SJCRH30 (cell line): ENCODE data around the gene CEBPB. TPM values are rescaled to one million over a fixed set of nuclear protein-coding genes. Genes with fewer than 3 reads are reported as not detected.
"Not testable (repeated sequence)": the region's sequence is repeated elsewhere in the genome, so short reads cannot be mapped to it uniquely, and the experiment has no call there.

Experiments
- DNase-seq, 2 experiments: peaks; one replicate each; pipeline ENCODE4 v3.0.0-alpha.2; 2015 to 2020
- H3K27ac ChIP-seq: fragments of 250-450 bp; sonication (Bioruptor Pico); 2 replicates; pipeline ENCODE4 v1.5.1; 2020; ENCODE audit warnings: mild to moderate bottlenecking, moderate library complexity
- H3K27me3 ChIP-seq: fragments of 250-450 bp; sonication (Bioruptor Pico); 2 replicates; pipeline ENCODE4 v1.5.1; 2020; ENCODE audit warnings: mild to moderate bottlenecking, moderate library complexity
- H3K36me3 ChIP-seq: fragments of 250-450 bp; sonication (Bioruptor Pico); 2 replicates; pipeline ENCODE4 v1.5.1; 2020; ENCODE audit warnings: mild to moderate bottlenecking, moderate library complexity
- H3K4me1 ChIP-seq: fragments of 250-450 bp; sonication (Bioruptor Pico); 2 replicates; pipeline ENCODE4 v1.5.1; 2020; ENCODE audit warnings: mild to moderate bottlenecking, moderate library complexity
- H3K4me3 ChIP-seq: fragments of 250-450 bp; sonication (Bioruptor Pico); 2 replicates; pipeline ENCODE4 v1.5.1; 2020; ENCODE audit warnings: mild to moderate bottlenecking, moderate library complexity
- H3K9me3 ChIP-seq: fragments of 250-450 bp; sonication (Bioruptor Pico); replicated peaks from 2 replicates; pipeline ENCODE4 v1.5.1; 2020; ENCODE audit warnings: mild to moderate bottlenecking, moderate library complexity
- total RNA-seq: library from RNA; depleted of rRNA; stranded (reverse); fragments of >200 nt; shearing (Covaris generic); gene quantifications from 2 replicates; pipeline ENCODE4 v1.2.3, GENCODE V29; 2014

CEBPB gene
- total RNA-seq, 1 experiment from 2014 or later, result 9.3 TPM

DNA sequence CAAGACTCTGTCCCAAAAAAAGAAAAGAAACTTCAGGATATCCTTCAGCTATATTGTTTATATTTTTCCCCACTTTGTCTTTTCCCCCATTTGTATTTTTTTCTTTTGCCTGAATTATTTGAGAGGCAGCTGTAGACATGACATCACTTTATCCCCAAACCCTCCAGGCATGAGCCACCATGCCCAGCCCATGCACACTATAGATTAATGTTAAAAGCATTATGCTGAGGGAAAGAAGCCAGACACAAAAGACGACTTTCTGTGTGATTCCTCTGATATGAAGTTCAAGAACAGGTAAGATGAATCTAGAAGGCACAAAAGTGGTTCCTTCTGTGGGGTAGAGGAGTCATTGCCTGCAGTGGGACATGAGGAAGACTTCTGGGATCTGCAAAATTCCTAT lies 16.4 kb downstream of the CEBPB start:
- Histone ChIP-seq H3K4me1 (peaks cover 5% of the 10 kb centered on the region; the same call in 1 of the 2 replicates), H3K27me3 (peaks cover 13% of the 10 kb centered on the region), H3K27ac (no peak overlapping the region), H3K9me3 (peaks cover 13% of the 10 kb centered on the region), H3K4me3 (no peak overlapping the region), H3K36me3 (no peaks in the 10 kb centered on the region)
- DNase-seq, result no peak

DNA sequence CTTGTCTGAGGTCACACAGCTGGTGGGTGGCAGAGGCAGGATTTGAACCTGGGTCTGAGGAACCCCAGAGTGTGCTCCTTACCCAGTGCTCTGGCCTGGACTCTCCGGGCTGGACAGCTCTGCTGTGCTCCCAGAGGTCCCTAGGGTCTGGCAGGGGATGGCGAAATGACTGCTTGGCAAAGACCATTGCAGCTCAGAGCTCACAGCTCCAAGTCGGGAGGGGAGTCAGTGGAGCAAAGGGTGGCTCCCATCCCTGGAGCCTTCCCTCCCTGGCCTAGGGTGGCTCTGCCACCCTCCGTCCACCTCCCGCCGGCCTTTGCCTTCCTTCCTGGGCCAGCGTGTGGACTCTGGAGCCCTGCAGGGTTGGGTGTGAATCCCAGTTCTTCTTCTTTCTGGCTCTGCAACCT lies 17.5 kb downstream of the CEBPB start:
- DNase-seq, result no peak
- Histone ChIP-seq H3K27ac (no peak overlapping the region), H3K9me3 (peaks cover 10% of the 10 kb centered on the region), H3K4me3 (no peak overlapping the region), H3K27me3 (peaks cover 15% of the 10 kb centered on the region), H3K4me1 (no peaks in the 10 kb centered on the region), H3K36me3 (no peaks in the 10 kb centered on the region)

GRCh38 chr20:50208815-50209214 lies 18.2 kb downstream of the CEBPB start:
- not testable (repeated sequence) for H3K4me3 ChIP-seq, DNase-seq, H3K4me1 ChIP-seq, H3K9me3 ChIP-seq, H3K36me3 ChIP-seq, H3K27ac ChIP-seq
- peaks cover 19% of the 10 kb centered on the region for H3K27me3 ChIP-seq

- Histone ChIP-seq H3K27me3 (peaks cover 27% of the 10 kb centered on the region), H3K9me3 (no peaks in the 10 kb centered on the region), H3K4me1 (no peaks in the 10 kb centered on the region), H3K4me3 (no peak overlapping the region), H3K36me3 (no peaks in the 10 kb centered on the region), H3K27ac (no peak overlapping the region)
- DNase-seq, result no peak
Observed at GRCh38 chr20:50210066-50210619, 19.5 kb downstream of the CEBPB start.

- Histone ChIP-seq H3K27ac (no peak overlapping the region), H3K36me3 (no peaks in the 10 kb centered on the region)
- no peak for DNase-seq
Observed at GRCh38 chr20:50211091-50211490, 20.5 kb downstream of the CEBPB start.

DNA sequence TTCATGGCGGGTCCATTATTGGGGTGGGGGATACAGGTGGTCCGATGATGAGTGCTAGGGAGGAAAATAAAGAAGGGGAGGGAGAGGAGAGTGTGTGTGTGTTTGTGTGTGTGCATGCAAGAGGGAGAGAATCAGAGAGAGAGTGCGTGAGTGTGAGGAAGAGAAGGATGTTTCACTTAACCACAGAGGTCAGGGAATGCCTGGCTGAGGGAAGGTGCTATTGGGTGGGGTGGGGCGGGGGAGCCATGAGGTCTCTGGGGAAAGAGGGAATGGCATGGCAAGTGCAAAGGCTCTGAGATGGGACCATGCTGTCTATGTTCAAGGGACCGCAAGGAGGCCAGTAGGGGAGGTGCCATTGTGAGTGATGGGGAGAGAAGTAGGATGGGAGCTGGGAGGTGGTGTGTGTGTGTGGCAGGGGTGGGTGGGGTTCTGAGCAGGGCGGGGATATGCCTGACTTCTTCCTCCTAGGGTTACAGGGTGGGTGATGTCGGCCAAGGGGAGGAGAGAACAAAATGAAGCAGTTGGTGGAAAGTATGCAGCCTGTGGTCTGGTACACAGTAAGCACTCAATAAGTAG lies 23.0 kb downstream of the CEBPB start:
- H3K9me3 ChIP-seq, result no peaks in the 10 kb centered on the region
- no peak for DNase-seq
- H3K36me3 ChIP-seq, result no peaks in the 10 kb centered on the region
- H3K4me1 ChIP-seq, result peaks cover 5% of the 10 kb centered on the region
- peaks cover 35% of the 10 kb centered on the region for H3K27me3 ChIP-seq
- H3K27ac ChIP-seq, result no peak overlapping the region
- H3K4me3 ChIP-seq, result no peak overlapping the region

More at GRCh38 chr20:50211091-50211490, 20.5 kb downstream of the CEBPB start:
- Histone ChIP-seq H3K27me3 (peaks cover 31% of the 10 kb centered on the region), H3K9me3 (no peaks in the 10 kb centered on the region), H3K4me3 (no peak overlapping the region), H3K4me1 (no peaks in the 10 kb centered on the region)

DNA sequence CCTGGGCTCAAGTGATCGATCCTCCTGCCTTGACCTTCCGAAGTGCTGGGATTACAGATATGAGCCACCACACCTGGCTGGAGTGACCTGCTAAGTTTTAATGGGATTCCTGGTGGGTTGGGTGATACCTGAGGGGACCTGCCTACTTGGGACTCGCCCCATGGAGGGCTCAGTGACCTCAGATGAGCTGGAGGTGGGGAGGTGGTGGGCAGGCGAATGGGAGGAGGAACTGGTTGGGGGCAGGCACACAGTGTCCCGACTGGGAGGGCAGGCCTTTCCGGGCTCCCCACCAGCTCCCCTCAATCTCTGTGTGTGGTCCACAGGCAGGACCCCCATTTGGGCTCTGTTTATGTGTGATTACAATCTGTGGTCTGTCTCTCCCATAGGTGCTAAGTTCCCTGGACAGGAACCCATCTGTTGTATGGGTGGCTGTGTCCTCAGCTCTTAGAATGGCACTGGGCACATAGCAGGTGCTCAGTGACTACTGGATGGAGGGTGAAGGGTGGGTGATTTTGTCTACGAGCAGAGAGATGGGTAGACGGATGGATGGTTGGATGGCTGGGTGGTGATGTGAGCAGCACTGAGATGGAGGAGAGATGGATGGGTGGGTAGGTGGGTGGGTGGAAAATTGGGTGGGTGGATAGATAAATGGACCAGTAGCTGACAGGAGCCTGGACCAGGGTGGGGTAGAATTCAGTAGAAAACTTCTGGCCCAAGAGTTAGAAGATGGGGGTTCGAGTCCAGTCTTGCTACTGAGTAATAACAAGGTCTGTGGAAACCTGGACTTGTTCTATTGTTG lies 23.8 kb downstream of the CEBPB start:
- Histone ChIP-seq H3K36me3 (no peaks in the 10 kb centered on the region), H3K4me1 (peaks cover 5% of the 10 kb centered on the region), H3K27ac (no peak overlapping the region), H3K4me3 (no peak overlapping the region), H3K27me3 (peaks cover 35% of the 10 kb centered on the region), H3K9me3 (no peaks in the 10 kb centered on the region)
- no peak for DNase-seq

GRCh38 chr20:50215101-50215690 lies 24.6 kb downstream of the CEBPB start:
- Histone ChIP-seq H3K27me3 (peaks cover 35% of the 10 kb centered on the region), H3K4me1 (peaks cover 5% of the 10 kb centered on the region), H3K36me3 (no peaks in the 10 kb centered on the region), H3K4me3 (no peak overlapping the region), H3K27ac (no peak overlapping the region), H3K9me3 (no peaks in the 10 kb centered on the region)
- no peak for DNase-seq

GRCh38 chr20:50215926-50216325 lies 25.3 kb downstream of the CEBPB start:
- no peaks in the 10 kb centered on the region for H3K36me3 ChIP-seq
- H3K27me3 ChIP-seq, result peaks cover 35% of the 10 kb centered on the region
- peaks cover 5% of the 10 kb centered on the region for H3K4me1 ChIP-seq
- no peak overlapping the region for H3K4me3 ChIP-seq
- H3K9me3 ChIP-seq, result no peaks in the 10 kb centered on the region
- no peak for DNase-seq
- H3K27ac ChIP-seq, result no peak overlapping the region

- H3K9me3 ChIP-seq, result no peaks in the 10 kb centered on the region
Observed at GRCh38 chr20:50216543-50217206, 26.0 kb downstream of the CEBPB start.

GRCh38 chr20:50217207-50217949 lies 26.7 kb downstream of the CEBPB start:
- Histone ChIP-seq H3K27ac (no peak overlapping the region), H3K36me3 (no peaks in the 10 kb centered on the region), H3K4me3 (no peak overlapping the region), H3K9me3 (no peaks in the 10 kb centered on the region), H3K27me3 (peaks cover 27% of the 10 kb centered on the region), H3K4me1 (peaks cover 5% of the 10 kb centered on the region)
- DNase-seq, result no peak

More at GRCh38 chr20:50216543-50217206, 26.0 kb downstream of the CEBPB start:
- Histone ChIP-seq H3K4me3 (no peak overlapping the region), H3K27ac (no peak overlapping the region), H3K36me3 (no peaks in the 10 kb centered on the region), H3K27me3 (peaks cover 33% of the 10 kb centered on the region), H3K4me1 (peaks cover 5% of the 10 kb centered on the region)
- DNase-seq, result peak; percentile 40 to 62

DNA sequence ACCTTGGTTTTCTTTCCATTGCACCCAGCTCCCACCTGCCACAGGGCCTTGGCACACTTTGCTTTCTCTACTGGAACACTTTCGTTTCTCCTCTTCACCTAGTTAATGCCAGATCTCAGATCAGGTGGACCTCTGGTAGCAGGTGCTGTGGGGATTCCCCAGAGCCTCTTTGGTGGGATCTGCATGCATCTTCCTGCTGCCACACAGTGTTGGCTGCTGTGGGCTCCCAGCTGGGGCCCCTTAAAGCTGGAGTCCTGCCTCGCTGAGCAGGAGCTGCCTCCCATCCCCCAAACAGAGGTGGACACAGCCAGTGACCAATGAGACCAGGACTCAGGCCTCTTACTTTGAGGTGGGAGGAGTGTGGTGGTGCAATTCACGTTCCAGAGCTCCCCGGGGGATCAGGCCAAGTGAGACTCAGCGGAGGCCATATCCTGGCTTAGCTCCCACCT lies 28.4 kb downstream of the CEBPB start:
- H3K27ac ChIP-seq, result no peak overlapping the region
- no peak for DNase-seq

DNA sequence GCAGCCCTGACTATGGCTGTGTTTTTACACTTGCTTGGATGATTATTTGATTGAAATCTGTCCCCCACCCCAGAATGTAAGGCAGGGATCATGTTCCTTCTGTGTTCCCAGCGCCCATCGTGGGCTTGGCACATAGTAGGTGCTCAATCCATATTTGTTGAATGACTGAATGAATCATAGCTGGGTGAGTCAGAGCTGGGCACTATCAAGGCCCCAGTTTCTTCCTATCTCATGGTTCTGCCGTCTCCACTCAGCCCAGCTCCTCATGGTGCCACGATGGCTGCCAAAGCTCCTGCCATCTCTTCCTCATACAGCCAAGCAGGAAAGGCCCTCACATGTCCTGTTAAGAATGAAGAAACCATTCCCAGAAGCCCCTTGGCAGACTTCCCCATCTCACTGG lies 29.0 kb downstream of the CEBPB start:
- H3K27ac ChIP-seq, result no peak overlapping the region
- H3K36me3 ChIP-seq, result no peaks in the 10 kb centered on the region
- H3K4me1 ChIP-seq, result peaks cover 5% of the 10 kb centered on the region
- no peaks in the 10 kb centered on the region for H3K9me3 ChIP-seq
- DNase-seq, result no peak
- H3K27me3 ChIP-seq, result peaks cover 11% of the 10 kb centered on the region
- no peak overlapping the region for H3K4me3 ChIP-seq

More for the DNA sequence above, 28.4 kb downstream of the CEBPB start:
- Histone ChIP-seq H3K4me1 (peaks cover 5% of the 10 kb centered on the region), H3K4me3 (no peak overlapping the region), H3K36me3 (no peaks in the 10 kb centered on the region), H3K9me3 (no peaks in the 10 kb centered on the region), H3K27me3 (peaks cover 16% of the 10 kb centered on the region)
